PFSK-1 (cell line): ENCODE data around the gene FKBP5.

Source experiments
- FOXP2 ChIP-seq: optimal IDR thresholded peaks from 2 replicates; pipeline ENCODE3; 2011; ENCODE audit warnings: borderline replicate concordance, control low read depth, inconsistent platforms; ENCODE audit not compliant: insufficient read depth; ENCODE audit errors: extremely low read length, extremely low read depth
- POLR2AphosphoS5 ChIP-seq: IDR thresholded peaks from 2 replicates; pipeline ENCODE4 v1.6.1; 2012; ENCODE audit warnings: low read depth, mild to moderate bottlenecking, control low read depth, low read length, moderate library complexity
- SIN3A ChIP-seq: IDR thresholded peaks from 2 replicates; pipeline ENCODE4 v1.6.1; 2012; ENCODE audit warnings: mild to moderate bottlenecking, low read length, moderate library complexity, borderline replicate concordance; ENCODE audit not compliant: insufficient read depth
- TAF1 ChIP-seq: IDR thresholded peaks from 2 replicates; pipeline ENCODE4 v1.6.1; 2012; ENCODE audit warnings: low read length, control low read depth, borderline replicate concordance; ENCODE audit not compliant: insufficient read depth
- TF ChIP-seq, protein P1 (sequence below), 2 experiments: IDR thresholded peaks; 2 replicates each; pipeline versions ENCODE4 v1.6.1 to v1.8.0; 2011 to 2012; ENCODE audit warnings: low read depth in 2 of 2, low read length in 2 of 2, control low read depth in 1 of 2, inconsistent platforms in 1 of 2, mild to moderate bottlenecking in 1 of 2, moderate library complexity in 1 of 2; ENCODE audit not compliant: insufficient read depth in 1 of 2

GRCh38 chr6:35583893-35584688, 104.6 kb downstream of the FKBP5 start:
- TF ChIP-seq POLR2AphosphoS5: no peak
- no peak for TF ChIP-seq TAF1
- no peak for TF ChIP-seq SIN3A
- TF ChIP-seq, protein P1, sequence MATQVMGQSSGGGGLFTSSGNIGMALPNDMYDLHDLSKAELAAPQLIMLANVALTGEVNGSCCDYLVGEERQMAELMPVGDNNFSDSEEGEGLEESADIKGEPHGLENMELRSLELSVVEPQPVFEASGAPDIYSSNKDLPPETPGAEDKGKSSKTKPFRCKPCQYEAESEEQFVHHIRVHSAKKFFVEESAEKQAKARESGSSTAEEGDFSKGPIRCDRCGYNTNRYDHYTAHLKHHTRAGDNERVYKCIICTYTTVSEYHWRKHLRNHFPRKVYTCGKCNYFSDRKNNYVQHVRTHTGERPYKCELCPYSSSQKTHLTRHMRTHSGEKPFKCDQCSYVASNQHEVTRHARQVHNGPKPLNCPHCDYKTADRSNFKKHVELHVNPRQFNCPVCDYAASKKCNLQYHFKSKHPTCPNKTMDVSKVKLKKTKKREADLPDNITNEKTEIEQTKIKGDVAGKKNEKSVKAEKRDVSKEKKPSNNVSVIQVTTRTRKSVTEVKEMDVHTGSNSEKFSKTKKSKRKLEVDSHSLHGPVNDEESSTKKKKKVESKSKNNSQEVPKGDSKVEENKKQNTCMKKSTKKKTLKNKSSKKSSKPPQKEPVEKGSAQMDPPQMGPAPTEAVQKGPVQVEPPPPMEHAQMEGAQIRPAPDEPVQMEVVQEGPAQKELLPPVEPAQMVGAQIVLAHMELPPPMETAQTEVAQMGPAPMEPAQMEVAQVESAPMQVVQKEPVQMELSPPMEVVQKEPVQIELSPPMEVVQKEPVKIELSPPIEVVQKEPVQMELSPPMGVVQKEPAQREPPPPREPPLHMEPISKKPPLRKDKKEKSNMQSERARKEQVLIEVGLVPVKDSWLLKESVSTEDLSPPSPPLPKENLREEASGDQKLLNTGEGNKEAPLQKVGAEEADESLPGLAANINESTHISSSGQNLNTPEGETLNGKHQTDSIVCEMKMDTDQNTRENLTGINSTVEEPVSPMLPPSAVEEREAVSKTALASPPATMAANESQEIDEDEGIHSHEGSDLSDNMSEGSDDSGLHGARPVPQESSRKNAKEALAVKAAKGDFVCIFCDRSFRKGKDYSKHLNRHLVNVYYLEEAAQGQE (IDR thresholded peaks at IDR 0.05; ENCODE audit: insufficient read depth in 1 of 2, low read depth in 2 of 2, low read length in 2 of 2): no peak
- no peak for TF ChIP-seq FOXP2
